ENCODE measurements around the gene SHKBP1. TPM values are rescaled to one million over a fixed set of nuclear protein-coding genes. Genes with fewer than 3 reads are reported as not detected.
A peak's percentile ranks its signal among the peaks of the same experiment; 100 is the strongest.

SHKBP1 gene
- total RNA-seq, 2 experiments from 2014 or later = 49.4 to 115 TPM

DNA sequence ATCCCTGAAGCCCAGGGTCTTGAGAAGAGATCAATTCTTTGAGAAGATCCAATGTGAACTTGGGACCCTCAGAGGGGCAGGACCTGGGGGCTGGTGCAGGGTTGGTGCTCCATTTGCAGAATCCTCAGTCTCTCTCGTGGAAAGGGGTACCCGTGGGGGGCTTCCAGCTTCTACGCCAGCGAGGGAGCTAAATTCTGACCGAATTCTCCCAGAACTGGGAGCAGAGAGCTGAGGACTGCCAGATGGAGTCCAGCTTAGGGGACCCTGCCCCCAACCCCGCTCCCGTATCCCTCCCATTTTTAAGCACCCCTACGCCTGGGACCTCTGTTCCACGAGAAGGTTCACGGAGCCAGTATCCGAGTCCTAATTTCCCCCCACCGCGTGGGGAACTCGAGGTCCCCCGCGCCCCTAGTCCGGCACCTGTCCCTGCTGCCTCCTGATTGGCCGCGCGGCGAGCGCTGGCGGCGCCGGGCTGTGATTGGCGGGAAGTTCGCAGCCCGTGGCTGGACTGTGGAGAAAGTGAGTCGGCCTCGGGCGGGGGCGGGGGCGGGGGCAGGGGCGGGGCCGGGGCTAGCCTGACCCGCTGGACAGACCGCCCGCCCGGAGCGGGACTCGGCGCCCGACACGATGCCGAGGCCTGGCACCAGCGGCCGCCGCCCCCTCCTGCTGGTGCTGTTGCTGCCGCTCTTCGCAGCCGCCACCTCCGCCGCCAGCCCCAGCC is 20.1 kb downstream of the SHKBP1 start:
- Histone ChIP-seq H3K27ac (ENCODE audit: low read depth, low read length, poor library complexity, severe bottlenecking) (no peak overlapping the region), H3K4me1 (ENCODE audit: insufficient read depth, low read length, poor library complexity, severe bottlenecking) (peaks cover 46% of the 10 kb centered on the region), H4K20me1 (ENCODE audit: insufficient read depth, low read length) (no peaks in the 10 kb centered on the region), H3K4me2 (ENCODE audit: low read length) (no peak overlapping the region), H3K4me3 (ENCODE audit: low read depth, low read length, poor library complexity, severe bottlenecking) (no peak overlapping the region), H2AFZ (ENCODE audit: low read length) (no peak overlapping the region), H3K9me2 (ENCODE audit: insufficient read depth, low read length) (no peaks in the 10 kb centered on the region), H3K9me3 (ENCODE audit: low read length) (no peaks in the 10 kb centered on the region), H3K79me2 (ENCODE audit: insufficient read depth, low read depth, low read length) (no peaks in the 10 kb centered on the region), H3K36me3 (ENCODE audit: insufficient read depth, low read length) (no peaks in the 10 kb centered on the region)
- no TSS peak for BruUV-seq (replicated peaks)
- CTCF ChIA-PET (ENCODE audit: unreplicated experiment) = no interaction called here
- no peak for DNase-seq (ENCODE audit: low spot score)
- TF ChIP-seq EZH2phosphoT487 (IDR thresholded peaks at IDR 0.05; ENCODE audit: borderline replicate concordance, low read depth, low read length) = no peak
- TF ChIP-seq, protein P1, sequence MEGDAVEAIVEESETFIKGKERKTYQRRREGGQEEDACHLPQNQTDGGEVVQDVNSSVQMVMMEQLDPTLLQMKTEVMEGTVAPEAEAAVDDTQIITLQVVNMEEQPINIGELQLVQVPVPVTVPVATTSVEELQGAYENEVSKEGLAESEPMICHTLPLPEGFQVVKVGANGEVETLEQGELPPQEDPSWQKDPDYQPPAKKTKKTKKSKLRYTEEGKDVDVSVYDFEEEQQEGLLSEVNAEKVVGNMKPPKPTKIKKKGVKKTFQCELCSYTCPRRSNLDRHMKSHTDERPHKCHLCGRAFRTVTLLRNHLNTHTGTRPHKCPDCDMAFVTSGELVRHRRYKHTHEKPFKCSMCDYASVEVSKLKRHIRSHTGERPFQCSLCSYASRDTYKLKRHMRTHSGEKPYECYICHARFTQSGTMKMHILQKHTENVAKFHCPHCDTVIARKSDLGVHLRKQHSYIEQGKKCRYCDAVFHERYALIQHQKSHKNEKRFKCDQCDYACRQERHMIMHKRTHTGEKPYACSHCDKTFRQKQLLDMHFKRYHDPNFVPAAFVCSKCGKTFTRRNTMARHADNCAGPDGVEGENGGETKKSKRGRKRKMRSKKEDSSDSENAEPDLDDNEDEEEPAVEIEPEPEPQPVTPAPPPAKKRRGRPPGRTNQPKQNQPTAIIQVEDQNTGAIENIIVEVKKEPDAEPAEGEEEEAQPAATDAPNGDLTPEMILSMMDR (conservative IDR thresholded peaks at IDR 0.05; ENCODE audit: low read length) = no peak
- POLR2A ChIA-PET = interaction anchor here (0.7 kb wide), 1 partner anchor 654 kb away, joined by 4 read pairs; no protein-coding TSS in a partner anchor
- intact Hi-C loops (cut with micrococcal nuclease; ENCODE audit: unreplicated experiment) = no loop called here

DNA sequence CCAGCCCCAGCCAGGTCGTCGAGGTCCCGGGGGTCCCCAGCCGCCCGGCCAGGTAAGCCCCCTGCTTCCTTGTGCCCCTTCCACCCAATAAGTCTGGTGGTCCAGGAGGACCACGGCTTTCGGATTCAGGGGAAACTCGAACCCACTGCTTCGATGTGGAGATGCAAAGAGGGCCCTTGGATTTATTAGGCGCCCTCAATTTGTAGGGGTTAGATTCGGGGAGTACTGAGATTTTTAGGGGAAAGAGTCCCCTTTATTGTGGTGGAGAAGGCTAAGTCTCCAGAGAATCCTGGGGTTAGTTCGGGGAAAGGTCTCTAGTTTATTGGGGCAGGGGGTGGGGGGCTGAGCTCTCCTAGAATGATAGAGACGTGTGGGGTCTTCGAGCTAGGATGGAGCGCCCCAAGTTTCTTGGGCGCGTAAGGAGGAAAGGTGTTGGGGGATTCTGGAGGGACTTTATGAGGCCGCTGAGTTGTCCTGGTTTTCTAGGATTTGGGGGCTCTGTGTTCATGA is 20.7 kb downstream of the SHKBP1 start:
- Histone ChIP-seq H3K4me2 (ENCODE audit: low read length) (peak overlapping the region; percentile 24; the same call in 1 of the 2 replicates), H3K4me1 (ENCODE audit: insufficient read depth, low read length, poor library complexity, severe bottlenecking) (peaks cover 50% of the 10 kb centered on the region), H3K4me3 (ENCODE audit: low read depth, low read length, poor library complexity, severe bottlenecking) (no peak overlapping the region), H3K36me3 (ENCODE audit: insufficient read depth, low read length) (no peaks in the 10 kb centered on the region), H2AFZ (ENCODE audit: low read length) (no peak overlapping the region), H3K79me2 (ENCODE audit: insufficient read depth, low read depth, low read length) (no peaks in the 10 kb centered on the region), H4K20me1 (ENCODE audit: insufficient read depth, low read length) (no peaks in the 10 kb centered on the region), H3K9me2 (ENCODE audit: insufficient read depth, low read length) (no peaks in the 10 kb centered on the region), H3K27ac (ENCODE audit: low read depth, low read length, poor library complexity, severe bottlenecking) (no peak overlapping the region), H3K9me3 (ENCODE audit: low read length) (no peaks in the 10 kb centered on the region)
- no peak for DNase-seq (ENCODE audit: low spot score)
- no peak for TF ChIP-seq EZH2phosphoT487 (IDR thresholded peaks at IDR 0.05; ENCODE audit: borderline replicate concordance, low read depth, low read length)
- TF ChIP-seq, protein P1 (conservative IDR thresholded peaks at IDR 0.05; ENCODE audit: low read length) = no peak
- ChIA-PET CTCF (ENCODE audit: unreplicated experiment) (no interaction called here), POLR2A (interaction anchor here (0.7 kb wide), 1 partner anchor 655 kb away, joined by 4 read pairs; no protein-coding TSS in a partner anchor)
- intact Hi-C loops (cut with micrococcal nuclease; ENCODE audit: unreplicated experiment) = no loop called here
- BruUV-seq (replicated peaks) = no TSS peak
